Measurements from ENCODE around the gene TMEM33. TPM values are rescaled to one million over a fixed set of nuclear protein-coding genes. Genes with fewer than 3 reads are reported as not detected.

The TMEM33 gene
- total and polyA plus RNA-seq, 2 of the 8 experiments (the other 6 are each of a cell fraction or from before 2014, with no cell fraction given) = 72.5 to 94.4 TPM

DNA sequence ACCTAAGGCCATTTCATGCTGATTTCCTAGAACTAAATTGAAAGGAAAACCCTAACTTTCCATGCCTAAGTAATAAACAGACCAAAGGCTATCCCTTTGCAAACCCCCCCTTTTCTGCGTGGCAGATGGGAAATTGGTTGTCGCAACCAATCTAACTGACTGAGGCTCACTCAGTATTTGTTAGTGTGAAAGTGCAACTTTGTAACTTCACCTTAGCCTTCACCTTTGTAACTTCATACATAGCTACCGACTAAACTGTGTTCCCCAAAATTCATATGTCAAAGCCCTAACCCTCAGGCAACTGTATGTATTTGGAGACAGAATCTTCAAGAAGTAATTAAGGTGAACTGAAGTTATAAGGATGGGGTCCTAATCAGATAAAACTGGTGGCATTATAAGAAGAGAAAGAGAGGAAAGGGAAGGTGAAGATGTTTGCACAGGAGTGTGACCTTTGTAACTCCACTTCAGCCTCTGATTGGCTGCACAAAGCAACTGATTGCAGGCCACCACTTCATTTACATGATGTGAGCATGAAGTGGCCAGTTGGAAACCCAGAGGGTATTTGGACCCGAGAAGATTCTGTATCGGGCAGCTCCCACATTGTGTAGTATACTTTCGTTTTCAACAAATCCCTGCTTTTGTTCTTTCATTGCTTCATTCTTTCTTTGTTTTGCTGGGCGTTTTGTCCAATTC, 4.9 kb upstream of the TMEM33 start:
- no peak for DNase-seq (ENCODE audit: low read depth in 1 of 2, low spot score in 2 of 2)
- no peak overlapping the region for H2AK5ac ChIP-seq (ENCODE audit: low read depth, low read length)
- H3K4ac ChIP-seq (replicated peaks; ENCODE audit: insufficient read length, low read depth, low read length) = no peak overlapping the region
- no peak overlapping the region for H4K8ac ChIP-seq (ENCODE audit: extremely low read depth, insufficient read depth, low read length)
- H3K36me3 ChIP-seq (ENCODE audit: control insufficient read depth in 2 of 4, insufficient read depth in 4 of 4, low read length in 3 of 4) = no peaks in the 10 kb centered on the region
- no peaks in the 10 kb centered on the region for H4K20me1 ChIP-seq (replicated peaks in 1 of 2; ENCODE audit: control insufficient read depth in 1 of 2, insufficient read depth in 2 of 2, low read length in 2 of 2)
- H4K5ac ChIP-seq (ENCODE audit: insufficient read length, low read depth, low read length) = no peak overlapping the region
- no peaks in the 10 kb centered on the region for H3K79me2 ChIP-seq (ENCODE audit: control insufficient read depth in 1 of 2, insufficient read depth in 2 of 2, low read length in 2 of 2)
- H3K4me2 ChIP-seq (ENCODE audit: insufficient read depth in 1 of 2, low read depth in 2 of 2, low read length in 2 of 2) = no peak overlapping the region
- no peak overlapping the region for H3K18ac ChIP-seq (ENCODE audit: extremely low read depth, low read length)
- H3K4me3 ChIP-seq (ENCODE audit: extremely low read depth in 1 of 4, insufficient read depth in 2 of 4, low read depth in 3 of 4, low read length in 4 of 4) = no peak overlapping the region
- H2BK20ac ChIP-seq (ENCODE audit: low read length) = no peak overlapping the region
- H3K79me1 ChIP-seq (ENCODE audit: low read depth, low read length) = no peaks in the 10 kb centered on the region
- no peak overlapping the region for H2BK12ac ChIP-seq (ENCODE audit: low read depth, low read length)
- no peaks in the 10 kb centered on the region for H3K9me3 ChIP-seq (ENCODE audit: insufficient read depth in 2 of 2, low read depth in 1 of 2, low read length in 1 of 2)
- H2AFZ ChIP-seq (ENCODE audit: low read length) = 0 out of 2 replicates have a peak overlapping the region, but pooled peaks have one; percentile 1
- H3K14ac ChIP-seq (ENCODE audit: insufficient read length) = no peak overlapping the region
- ChIA-PET CTCF (ENCODE audit: partially characterized antibody) (interaction anchor here (1.0 kb wide), 1 partner anchor 17 kb away, joined by 4 read pairs; no protein-coding TSS in a partner anchor), POLR2A (ENCODE audit: partially characterized antibody) (no interaction called here)
- no peak overlapping the region for H4K91ac ChIP-seq (replicated peaks; ENCODE audit: insufficient read length, low read length)
- no peak for FAIRE-seq
- no peak overlapping the region for H2BK120ac ChIP-seq (replicated peaks; ENCODE audit: low read depth, low read length)
- no peak overlapping the region for H3K9ac ChIP-seq (replicated peaks in 1 of 4; ENCODE audit: extremely low read depth in 1 of 4, low read depth in 3 of 4, low read length in 3 of 4)
- no peak overlapping the region for H3K23ac ChIP-seq (ENCODE audit: insufficient read length)
- 89% methylated on average over 7 of the region's 7 CpGs; no CpG with 5 or more reads in 1 of the 2 experiments for WGBS, 2 experiments (ENCODE audit: extremely low coverage in 1 of 2, insufficient coverage in 1 of 2, insufficient read length in 1 of 2, insufficient replicate concordance in 2 of 2, low coverage in 1 of 2, low lambda C conversion rate in 2 of 2, missing lambda C conversion rate in 1 of 2)
- no peak overlapping the region for H3K27ac ChIP-seq (ENCODE audit: low read depth, low read length)
- H3K56ac ChIP-seq (replicated peaks; ENCODE audit: insufficient read length, low read depth, low read length) = no peak overlapping the region
- no peak overlapping the region for H2BK5ac ChIP-seq (ENCODE audit: low read depth, low read length)
- peaks cover 1% of the 10 kb centered on the region; the same call in 1 of the 2 replicates for H3K23me2 ChIP-seq (ENCODE audit: low read depth, low read length)
- no peaks in the 10 kb centered on the region for H3K27me3 ChIP-seq (replicated peaks in 1 of 4; ENCODE audit: control insufficient read depth in 3 of 4, extremely low read depth in 1 of 4, insufficient read depth in 3 of 4, low read length in 3 of 4)
- H2BK15ac ChIP-seq (ENCODE audit: low read length) = no peak overlapping the region
- no peaks in the 10 kb centered on the region; a peak in 1 of 7 replicates for H3K4me1 ChIP-seq (replicated peaks in 1 of 4; ENCODE audit: control insufficient read depth in 3 of 4, insufficient read depth in 4 of 4, low read length in 3 of 4)
- TF ChIP-seq CHD2 (IDR thresholded peaks at IDR 0.05; ENCODE audit: low read length) (no peak), CBX8 (IDR thresholded peaks at IDR 0.05; ENCODE audit: borderline replicate concordance, low read depth, low read length) (no peak), BRCA1 (IDR thresholded peaks at IDR 0.05; ENCODE audit: low read depth, low read length) (no peak), FOSL1 (IDR thresholded peaks at IDR 0.05; ENCODE audit: insufficient read depth, low read depth, low read length) (no peak), CBX5 (IDR thresholded peaks at IDR 0.05; ENCODE audit: low read depth, low read length) (no peak), SIX5 (IDR thresholded peaks at IDR 0.05; ENCODE audit: low read depth, low read length) (no peak), BACH1 (IDR thresholded peaks at IDR 0.05; ENCODE audit: low read length) (no peak), SRF (IDR thresholded peaks at IDR 0.05; ENCODE audit: low read depth, low read length) (no peak), KDM5A (IDR thresholded peaks at IDR 0.05; ENCODE audit: low read length) (no peak), MAFK (IDR thresholded peaks at IDR 0.05; ENCODE audit: low read depth, low read length) (no peak), HDAC2 (IDR thresholded peaks at IDR 0.05; ENCODE audit: borderline replicate concordance in 1 of 2, low read depth in 2 of 2, low read length in 2 of 2) (no peak), RAD21 (IDR thresholded peaks at IDR 0.05 in 1 of 2, conservative IDR thresholded peaks at IDR 0.05 in 1 of 2; ENCODE audit: low read depth in 2 of 2, low read length in 2 of 2) (no peak)
- TF ChIP-seq, protein P1, sequence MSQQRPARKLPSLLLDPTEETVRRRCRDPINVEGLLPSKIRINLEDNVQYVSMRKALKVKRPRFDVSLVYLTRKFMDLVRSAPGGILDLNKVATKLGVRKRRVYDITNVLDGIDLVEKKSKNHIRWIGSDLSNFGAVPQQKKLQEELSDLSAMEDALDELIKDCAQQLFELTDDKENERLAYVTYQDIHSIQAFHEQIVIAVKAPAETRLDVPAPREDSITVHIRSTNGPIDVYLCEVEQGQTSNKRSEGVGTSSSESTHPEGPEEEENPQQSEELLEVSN (IDR thresholded peaks at IDR 0.05) = no peak

Data from H1 (cell line).